T-helper 1 cell (primary cell): Measurements from ENCODE around the gene FGG.

Source experiments
- DNase-seq, 5 donors: peaks; one replicate each; pipeline ENCODE4 v3.0.0-alpha.2; 2012 to 2020

Gene FGG

DNA sequence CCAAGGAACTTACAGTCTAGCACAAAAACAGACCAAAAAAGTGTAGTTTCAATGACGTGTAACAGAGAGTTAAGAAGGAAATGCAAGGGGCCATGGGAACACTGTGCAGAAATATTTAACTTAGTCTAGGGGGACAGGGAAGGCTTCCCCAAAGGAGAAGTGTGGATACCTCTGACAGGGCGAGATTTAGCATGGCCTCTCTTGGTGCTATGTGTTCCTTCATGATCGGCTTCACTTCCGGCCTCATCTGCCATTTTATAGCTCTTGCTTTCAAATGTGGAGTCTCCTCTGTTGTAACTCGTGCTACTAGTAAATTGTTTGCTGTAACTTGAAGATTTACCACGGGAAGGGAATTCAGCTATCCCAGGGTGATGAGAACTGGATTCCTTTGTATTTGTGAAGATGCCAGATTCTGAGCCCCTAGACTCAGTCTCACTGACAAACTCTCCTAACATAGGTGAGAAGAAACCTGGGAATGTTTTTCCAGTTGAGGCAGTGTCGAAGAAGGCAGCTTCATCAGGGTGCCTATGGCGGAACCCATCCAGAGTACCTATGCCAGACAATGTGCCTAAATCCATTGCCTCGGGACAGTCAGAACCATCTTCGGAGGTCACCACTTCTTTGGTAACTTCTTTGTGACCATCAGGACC is 27.0 kb downstream of the FGG start:
- DNase-seq = no peak

DNA sequence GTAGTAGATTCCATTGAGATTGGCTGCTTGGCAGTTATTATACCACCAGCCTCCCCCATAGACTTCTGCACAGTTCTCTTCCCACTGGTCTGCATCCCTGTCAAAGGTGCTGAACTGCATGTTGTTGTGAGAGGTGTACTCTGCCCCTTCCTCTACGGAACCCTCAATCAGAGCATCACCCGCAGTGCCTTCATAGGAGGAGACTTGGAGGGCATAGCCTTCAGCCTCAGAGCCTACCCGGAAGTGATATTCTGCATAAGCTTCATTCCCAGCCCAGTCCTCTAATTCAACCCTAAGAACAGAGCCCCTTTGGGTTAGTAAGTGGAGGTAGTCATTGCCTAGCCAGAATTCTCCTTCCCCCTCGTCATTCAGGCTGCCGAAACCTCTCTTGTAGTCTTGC is 28.2 kb downstream of the FGG start:
- no peak for DNase-seq

DNA sequence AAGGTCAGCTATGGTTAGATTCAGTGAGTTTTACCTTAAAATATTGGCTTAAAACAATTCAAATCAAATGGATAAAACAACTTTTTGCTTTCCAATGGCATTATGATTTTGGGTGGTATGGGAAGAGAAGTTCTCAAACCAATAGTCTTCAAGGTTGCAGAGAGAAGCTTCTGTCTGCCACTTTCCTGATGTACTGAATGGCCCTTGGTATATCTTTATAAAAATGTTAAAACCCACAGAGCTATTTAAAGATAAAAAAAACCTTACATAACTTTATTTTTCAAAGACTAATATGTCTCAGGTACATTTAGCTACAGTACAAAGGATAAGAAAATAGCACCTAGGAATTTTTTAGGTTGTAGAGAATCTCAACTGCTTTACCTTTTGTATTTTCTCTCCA is 28.8 kb downstream of the FGG start:
- DNase-seq = no peak

DNA sequence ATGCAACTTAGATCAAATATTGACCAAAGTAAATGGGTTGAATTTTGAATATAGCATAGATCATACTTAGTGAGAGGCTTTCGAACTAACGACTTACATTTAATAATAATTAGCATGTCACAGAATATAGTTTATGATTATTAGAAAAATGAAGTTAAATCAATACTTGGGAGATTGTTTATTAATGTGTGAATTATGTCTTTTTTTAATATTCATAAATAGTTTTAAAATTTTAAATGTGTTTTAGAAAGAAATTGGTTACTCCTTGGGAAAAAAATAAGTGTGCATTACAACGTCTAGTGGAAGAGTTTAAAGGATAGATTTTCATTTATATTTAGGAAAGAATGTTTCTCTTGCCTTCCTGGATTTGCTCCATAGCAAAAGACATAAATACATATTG is 29.2 kb downstream of the FGG start:
- no peak for DNase-seq

DNA sequence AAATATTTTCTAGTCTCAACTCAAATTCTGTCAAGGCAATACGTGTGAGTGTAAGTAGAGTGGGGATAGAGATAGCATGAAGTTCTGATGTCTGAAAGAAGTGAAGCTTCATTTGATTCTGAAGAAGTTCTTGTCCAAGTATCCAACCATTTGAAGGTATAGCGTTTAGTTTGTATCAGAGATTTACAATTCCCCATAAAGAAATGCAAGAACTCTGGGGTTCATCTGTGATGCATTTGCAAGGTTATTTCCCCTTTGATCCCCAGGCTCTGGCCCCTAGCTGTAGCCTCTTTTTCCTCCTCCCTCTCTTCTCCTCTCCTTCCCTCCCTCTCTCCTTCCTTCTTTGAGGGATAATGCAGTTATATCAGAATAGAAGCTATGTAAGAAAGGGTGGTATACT is 29.7 kb downstream of the FGG start:
- no peak for DNase-seq

DNA sequence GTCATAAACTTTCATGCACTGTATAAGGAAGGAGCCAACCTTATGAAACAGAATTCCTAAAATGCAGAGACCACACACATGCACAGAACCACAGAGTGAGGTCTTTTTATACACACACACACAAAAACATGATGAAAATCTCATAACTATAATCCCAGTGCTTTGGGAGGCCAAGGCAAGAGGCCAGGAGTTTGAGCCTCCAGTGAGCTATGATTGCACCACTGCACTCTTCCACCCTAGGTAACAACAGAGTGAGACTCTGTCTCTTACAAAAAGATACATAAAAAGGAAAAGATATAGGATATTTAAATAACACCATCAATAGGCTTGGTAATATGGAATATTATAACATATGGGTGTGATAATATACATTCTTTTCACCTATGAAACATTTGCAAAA is 32.5 kb downstream of the FGG start:
- DNase-seq = no peak

DNA sequence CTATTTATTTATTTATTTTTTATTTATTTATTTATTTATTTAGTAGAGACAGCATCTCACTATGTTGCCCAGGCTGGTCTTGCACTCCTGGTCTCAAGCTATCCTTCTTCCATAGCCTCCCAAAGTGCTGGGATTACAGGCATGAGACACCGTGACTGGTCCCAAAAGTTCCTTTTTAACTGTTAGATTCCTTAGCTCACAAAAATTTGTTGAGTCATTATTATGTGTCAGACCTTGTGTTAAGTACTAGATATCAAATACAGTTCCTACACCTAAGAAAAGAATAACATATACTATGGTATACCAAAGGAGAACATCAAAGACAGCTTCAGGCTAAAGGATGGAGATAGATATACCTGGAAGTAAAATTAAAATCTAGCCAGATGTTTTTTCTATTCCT is 33.5 kb downstream of the FGG start:
- no peak for DNase-seq

DNA sequence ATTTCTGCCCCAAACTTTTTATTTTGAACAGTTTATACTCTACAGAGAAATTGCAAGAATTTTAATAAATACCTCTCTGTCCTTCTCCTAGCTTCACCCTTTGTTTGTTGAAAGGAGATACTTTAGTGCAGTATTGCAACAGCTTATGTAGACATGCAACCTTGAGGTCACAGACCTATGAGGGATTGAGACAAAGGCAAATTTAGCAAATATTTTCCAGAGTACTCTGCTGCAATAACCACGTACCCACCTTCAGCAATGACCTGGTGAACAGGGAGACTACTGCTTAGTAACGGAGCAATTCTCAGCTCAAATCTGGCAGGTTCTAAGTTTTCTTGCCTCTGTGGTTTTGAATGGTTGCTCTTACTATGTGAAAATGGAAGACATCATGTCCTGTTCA is 35.1 kb downstream of the FGG start:
- no peak for DNase-seq

DNA sequence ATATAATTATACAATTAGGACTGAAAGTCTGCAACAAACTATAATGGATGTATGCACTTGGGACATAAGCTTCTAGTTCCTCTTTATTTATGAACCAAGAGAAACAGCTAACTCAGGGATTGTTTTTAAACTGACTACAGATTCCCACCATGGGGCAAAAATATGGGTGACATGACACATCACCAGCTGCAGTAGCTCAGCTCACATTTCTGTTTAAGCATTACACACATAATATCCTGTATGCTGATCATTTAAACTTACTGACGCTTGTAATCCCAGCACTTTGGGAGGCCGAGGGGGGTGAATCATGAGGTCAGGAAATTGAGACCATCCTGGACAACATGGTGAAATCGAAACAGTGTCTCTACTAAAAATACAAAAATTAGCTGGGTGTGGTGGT is 38.1 kb downstream of the FGG start:
- no peak for DNase-seq

DNA sequence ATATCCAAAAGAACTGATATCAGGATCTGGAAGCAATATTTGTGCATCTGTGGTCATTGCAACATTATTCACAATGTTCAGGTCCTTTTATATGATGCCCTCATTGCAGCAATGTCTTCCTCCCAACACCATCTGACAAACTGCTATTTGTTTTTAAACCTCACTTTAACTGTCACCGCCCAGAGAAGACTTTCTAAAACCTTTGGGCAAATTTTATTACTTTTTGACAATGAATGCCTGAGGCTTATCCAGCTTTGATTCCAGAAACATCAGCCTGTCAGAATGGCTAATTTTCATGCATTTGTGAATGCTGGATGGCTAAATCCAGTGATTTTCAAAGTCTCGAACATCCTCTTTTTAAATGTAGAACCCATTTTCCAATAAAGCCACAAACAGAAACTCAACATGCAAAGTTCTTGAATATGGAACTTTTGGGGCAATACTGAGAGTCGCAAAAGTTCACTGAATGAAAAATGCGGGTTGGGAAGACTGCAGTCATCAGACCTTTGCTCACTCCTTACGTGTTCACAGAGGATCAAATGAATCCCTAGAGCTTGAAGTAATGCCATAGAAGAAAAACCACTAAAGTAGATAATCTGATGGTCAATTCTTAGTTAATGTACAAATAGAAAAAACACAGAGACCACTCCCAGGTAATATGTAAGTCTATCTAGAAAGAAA is 39.1 kb downstream of the FGG start:
- DNase-seq = no peak

DNA sequence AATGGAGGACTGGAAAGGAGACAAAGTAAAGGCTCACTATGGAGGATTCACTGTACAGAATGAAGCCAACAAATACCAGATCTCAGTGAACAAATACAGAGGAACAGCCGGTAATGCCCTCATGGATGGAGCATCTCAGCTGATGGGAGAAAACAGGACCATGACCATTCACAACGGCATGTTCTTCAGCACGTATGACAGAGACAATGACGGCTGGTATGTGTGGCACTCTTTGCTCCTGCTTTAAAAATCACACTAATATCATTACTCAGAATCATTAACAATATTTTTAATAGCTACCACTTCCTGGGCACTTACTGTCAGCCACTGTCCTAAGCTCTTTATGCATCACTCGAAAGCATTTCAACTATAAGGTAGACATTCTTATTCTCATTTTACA is 42.9 kb downstream of the FGG start:
- DNase-seq = no peak

DNA sequence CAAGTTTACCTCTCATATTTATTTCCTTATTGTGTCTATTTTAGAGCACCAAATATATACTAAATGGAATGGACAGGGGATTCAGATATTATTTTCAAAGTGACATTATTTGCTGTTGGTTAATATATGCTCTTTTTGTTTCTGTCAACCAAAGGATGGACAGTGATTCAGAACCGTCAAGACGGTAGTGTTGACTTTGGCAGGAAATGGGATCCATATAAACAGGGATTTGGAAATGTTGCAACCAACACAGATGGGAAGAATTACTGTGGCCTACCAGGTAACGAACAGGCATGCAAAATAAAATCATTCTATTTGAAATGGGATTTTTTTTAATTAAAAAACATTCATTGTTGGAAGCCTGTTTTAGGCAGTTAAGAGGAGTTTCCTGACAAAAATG is 43.4 kb downstream of the FGG start:
- no peak for DNase-seq

DNA sequence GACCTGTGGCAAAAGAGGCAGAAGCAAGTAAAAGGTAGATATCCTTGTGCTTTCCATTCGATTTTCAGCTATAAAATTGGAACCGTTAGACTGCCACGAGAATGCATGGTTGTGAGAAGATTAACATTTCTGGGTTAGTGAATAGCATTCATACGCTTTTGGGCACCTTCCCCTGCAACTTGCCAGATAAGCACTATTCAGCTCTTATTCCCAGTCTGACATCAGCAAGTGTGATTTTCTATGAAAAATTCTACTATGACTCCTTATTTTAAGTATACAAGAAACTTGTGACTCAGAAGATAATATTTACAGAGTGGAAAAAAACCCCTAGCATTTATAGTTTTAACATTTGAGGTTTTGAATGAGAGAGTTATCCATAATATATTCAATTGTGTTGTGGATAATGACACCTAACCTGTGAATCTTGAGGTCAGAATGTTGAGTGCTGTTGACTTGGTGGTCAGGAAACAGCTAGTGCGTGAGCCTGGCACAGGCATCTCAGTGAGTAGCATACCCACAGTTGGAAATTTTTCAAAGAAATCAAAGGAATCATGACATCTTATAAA is 45.7 kb downstream of the FGG start:
- DNase-seq = no peak

DNA sequence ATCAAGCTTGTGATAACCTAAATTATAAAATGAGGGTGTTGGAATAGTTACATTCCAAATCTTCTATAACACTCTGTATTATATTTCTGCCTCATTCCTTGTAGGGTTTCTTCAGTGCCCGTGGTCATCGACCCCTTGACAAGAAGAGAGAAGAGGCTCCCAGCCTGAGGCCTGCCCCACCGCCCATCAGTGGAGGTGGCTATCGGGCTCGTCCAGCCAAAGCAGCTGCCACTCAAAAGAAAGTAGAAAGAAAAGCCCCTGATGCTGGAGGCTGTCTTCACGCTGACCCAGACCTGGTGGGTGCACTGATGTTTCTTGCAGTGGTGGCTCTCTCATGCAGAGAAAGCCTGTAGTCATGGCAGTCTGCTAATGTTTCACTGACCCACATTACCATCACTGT is 46.8 kb downstream of the FGG start:
- no peak for DNase-seq

DNA sequence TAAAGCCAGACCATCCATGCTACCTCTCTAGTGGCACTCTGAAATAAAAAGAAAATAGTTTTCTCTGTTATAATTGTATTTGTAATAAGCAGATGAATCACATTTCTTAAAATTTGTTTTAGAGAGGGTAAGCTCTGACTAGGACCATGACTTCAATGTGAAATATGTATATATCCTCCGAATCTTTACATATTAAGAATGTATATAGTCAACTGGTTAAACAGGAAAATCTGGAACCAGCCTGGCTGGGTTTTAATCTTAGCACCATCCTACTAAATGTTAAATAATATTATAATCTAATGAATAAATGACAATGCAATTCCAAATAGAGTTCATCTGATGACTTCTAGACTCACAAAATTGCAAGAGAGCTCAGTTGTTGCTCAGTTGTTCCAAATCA is 48.1 kb downstream of the FGG start:
- DNase-seq = no peak

DNA sequence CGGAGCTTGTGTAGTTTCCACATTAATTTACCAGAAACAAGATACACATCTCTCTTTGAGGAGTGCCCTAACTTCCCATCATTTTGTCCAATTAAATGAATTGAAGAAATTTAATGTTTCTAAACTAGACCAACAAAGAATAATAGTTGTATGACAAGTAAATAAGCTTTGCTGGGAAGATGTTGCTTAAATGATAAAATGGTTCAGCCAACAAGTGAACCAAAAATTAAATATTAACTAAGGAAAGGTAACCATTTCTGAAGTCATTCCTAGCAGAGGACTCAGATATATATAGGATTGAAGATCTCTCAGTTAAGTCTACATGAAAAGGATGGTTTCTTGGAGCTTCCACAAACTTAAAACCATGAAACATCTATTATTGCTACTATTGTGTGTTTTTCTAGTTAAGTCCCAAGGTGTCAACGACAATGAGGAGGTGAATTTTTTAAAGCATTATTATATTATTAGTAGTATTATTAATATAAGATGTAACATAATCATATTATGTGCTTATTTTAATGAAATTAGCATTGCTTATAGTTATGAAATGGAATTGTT is 49.7 kb downstream of the FGG start, which contains the start of gene FGB:
Gene FGB, plus strand, starts transcription at position 315 of the 558 bp plus-strand sequence. Its CDS starts 8 bp downstream, at position 323.
- DNase-seq = no peak

DNA sequence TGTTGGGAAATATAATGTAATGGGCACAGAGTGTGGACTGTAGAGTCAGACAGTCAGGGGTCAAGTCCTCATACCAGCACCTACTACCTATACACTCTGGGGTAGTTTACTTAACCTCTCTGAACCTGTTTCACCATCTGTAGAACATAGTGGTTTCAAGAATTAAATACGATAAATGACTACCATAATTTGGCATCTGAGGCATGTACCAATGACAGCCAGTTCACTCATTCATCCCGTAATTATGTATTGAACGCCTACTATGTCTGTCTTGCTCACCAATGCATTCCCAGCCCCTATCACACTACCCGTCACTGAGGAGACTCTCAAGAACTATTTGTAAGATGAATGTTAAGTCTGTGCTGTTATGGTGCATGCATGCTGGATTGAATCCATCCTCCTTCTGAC is 51.6 kb downstream of the FGG start:
- no peak for DNase-seq

DNA sequence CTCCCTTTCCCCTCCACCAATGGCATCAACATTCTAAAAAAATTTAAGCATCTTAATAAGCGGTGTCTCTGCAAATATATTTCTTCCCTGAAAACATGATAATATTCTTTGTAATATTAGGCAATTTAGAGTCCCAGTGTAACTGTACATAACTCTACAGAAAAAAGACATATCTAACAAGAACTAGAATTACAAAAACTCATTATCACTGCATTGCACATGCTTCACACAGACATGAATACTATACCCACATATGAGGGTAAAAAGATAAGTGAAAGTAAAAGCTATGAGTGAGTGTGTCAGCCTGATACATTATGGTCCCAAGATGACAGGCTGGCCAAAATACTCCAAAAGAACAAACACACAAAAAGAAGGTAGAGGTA is 52.0 kb downstream of the FGG start:
- DNase-seq = no peak

DNA sequence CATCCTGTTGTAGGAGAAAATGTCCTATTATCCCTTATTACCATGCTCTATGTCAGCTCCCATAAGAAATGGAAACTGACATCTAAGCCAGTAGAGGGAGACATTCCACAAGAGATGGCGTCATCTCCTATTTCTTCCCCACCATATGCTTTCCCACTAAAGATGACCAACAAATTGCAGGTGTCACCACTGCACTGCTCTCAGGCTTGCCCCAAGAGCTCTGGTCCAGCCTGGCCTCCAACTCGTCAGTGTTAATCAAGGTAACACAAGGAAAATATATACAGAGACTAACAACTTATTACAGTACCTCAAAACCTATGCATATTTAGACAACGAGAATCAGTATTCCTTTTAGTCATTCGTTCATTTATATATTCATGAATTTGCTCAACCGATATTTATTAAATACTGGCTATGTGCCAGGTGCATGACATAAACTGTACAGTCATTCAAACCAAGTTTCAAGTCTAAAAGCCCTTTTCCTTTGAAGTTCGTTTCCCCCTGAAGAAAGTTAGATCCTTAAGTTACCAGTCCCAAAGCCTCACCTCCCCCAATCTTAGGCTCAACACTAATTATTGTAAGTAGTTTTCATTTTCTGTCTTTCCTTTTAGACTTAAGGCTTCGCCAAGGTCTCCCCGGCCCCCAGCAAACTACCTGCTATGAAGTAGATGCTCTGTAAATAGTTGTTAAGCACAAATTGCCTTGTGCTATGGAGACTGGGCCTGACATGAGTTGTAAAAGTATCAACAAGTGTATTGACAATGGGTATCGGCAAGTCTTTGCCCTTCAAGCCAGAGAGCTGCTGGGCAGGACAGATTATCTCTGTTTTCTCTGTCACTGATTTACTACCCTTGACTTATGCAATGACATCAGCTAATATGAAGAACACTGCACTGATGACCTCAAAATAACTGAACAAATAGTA is 52.7 kb downstream of the FGG start:
- peak in 1 of 5 donors; percentile 8 for DNase-seq

DNA sequence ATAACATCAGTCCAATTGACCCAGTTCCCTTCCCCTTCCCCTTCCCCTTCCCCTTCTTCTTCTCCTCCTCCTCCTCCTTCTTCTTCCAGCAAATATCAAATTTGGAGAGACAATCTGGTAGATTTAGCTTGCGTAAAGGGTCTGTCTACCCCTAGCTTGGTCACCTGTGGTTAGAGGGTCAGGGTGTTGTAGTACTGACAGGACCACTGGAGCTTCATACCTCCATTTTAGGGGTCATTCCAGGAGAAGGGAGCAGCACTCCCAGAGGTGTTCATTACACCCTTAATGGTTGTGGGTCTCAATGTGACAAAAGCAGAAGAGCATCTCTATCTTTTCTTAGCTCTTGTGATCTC is 53.3 kb downstream of the FGG start:
- no peak for DNase-seq
